ENCODE data around the gene TAF4B. TPM values are rescaled to one million over a fixed set of nuclear protein-coding genes. Genes with fewer than 3 reads are reported as not detected.
"Not testable (repeated sequence)": the region's sequence is repeated elsewhere in the genome, so short reads cannot be mapped to it uniquely, and the experiment has no call there.

The TAF4B gene
- total RNA-seq, 1 donor from 2014 or later: 1.8 TPM

DNA sequence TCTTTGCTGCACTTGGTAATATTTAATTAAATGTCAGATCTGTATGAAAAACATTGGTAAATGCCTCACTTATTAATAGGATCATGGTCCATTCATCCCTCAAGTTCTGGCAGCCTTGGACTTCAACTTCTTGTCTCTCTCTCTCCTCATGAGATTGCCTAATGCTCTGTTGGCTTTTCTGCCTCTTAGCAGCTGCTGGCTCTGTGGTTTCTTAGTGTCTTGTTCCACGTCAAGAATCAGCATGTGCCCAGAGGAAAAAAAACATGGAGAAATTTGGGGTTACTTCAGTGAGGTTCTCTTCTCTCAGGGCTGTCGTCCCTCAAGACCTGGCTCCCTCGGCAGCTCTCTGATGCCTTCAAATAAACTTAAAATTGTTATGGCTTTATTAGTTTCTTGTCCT lies 75.4 kb downstream of the TAF4B start:
- no peak overlapping the region for H3K4me3 Mint-ChIP-seq (ENCODE audit: low read depth)
- no peaks in the 10 kb centered on the region for H3K9me3 Mint-ChIP-seq (ENCODE audit: low read depth)
- no peak overlapping the region for H3K27ac Mint-ChIP-seq
- H3K27me3 Mint-ChIP-seq: no peaks in the 10 kb centered on the region
- TF ChIP-seq, protein P1, sequence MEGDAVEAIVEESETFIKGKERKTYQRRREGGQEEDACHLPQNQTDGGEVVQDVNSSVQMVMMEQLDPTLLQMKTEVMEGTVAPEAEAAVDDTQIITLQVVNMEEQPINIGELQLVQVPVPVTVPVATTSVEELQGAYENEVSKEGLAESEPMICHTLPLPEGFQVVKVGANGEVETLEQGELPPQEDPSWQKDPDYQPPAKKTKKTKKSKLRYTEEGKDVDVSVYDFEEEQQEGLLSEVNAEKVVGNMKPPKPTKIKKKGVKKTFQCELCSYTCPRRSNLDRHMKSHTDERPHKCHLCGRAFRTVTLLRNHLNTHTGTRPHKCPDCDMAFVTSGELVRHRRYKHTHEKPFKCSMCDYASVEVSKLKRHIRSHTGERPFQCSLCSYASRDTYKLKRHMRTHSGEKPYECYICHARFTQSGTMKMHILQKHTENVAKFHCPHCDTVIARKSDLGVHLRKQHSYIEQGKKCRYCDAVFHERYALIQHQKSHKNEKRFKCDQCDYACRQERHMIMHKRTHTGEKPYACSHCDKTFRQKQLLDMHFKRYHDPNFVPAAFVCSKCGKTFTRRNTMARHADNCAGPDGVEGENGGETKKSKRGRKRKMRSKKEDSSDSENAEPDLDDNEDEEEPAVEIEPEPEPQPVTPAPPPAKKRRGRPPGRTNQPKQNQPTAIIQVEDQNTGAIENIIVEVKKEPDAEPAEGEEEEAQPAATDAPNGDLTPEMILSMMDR (IDR thresholded peaks at IDR 0.05; ENCODE audit: unreplicated experiment): no peak
- H3K4me1 Mint-ChIP-seq (ENCODE audit: low read depth): no peaks in the 10 kb centered on the region
- DNase-seq (ENCODE audit: low spot score, unreplicated experiment): no peak
- no peaks in the 10 kb centered on the region for H3K36me3 Mint-ChIP-seq (ENCODE audit: insufficient read depth)

DNA sequence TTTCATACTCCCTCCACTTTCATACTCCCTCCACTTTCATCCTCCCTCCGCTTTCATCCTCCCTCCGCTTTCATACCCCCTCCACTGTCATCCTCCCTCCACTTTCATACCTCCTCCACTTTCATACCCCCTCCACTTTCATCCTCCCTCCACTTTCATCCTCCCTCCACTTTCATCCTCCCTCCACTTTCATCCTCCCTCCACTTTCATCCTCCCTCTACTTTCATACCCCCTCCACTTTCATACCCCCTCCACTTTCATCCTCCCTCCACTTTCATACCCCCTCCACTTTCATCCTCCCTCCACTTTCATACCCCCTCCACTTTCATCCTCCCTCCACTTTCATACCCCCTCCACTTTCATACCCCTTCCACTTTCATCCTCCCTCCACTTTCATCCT lies 77.0 kb downstream of the TAF4B start:
- H3K36me3 Mint-ChIP-seq (ENCODE audit: insufficient read depth); H3K27me3 Mint-ChIP-seq; H3K27ac Mint-ChIP-seq; H3K4me1 Mint-ChIP-seq (ENCODE audit: low read depth); H3K9me3 Mint-ChIP-seq (ENCODE audit: low read depth); DNase-seq (ENCODE audit: low spot score, unreplicated experiment); H3K4me3 Mint-ChIP-seq (ENCODE audit: low read depth): not testable (repeated sequence)

- no peak overlapping the region for H3K4me3 Mint-ChIP-seq (ENCODE audit: low read depth)
- TF ChIP-seq, protein P1 (IDR thresholded peaks at IDR 0.05; ENCODE audit: unreplicated experiment): no peak
- H3K27ac Mint-ChIP-seq: no peak overlapping the region
- no peaks in the 10 kb centered on the region for H3K4me1 Mint-ChIP-seq (ENCODE audit: low read depth)
- no peaks in the 10 kb centered on the region for H3K27me3 Mint-ChIP-seq
- H3K36me3 Mint-ChIP-seq (ENCODE audit: insufficient read depth): no peaks in the 10 kb centered on the region
- no peak for DNase-seq (ENCODE audit: low spot score, unreplicated experiment)
- H3K9me3 Mint-ChIP-seq (ENCODE audit: low read depth): no peaks in the 10 kb centered on the region
These were observed 78.3 kb downstream of the TAF4B start for GRCh38 chr18:26304511-26304910.

DNA sequence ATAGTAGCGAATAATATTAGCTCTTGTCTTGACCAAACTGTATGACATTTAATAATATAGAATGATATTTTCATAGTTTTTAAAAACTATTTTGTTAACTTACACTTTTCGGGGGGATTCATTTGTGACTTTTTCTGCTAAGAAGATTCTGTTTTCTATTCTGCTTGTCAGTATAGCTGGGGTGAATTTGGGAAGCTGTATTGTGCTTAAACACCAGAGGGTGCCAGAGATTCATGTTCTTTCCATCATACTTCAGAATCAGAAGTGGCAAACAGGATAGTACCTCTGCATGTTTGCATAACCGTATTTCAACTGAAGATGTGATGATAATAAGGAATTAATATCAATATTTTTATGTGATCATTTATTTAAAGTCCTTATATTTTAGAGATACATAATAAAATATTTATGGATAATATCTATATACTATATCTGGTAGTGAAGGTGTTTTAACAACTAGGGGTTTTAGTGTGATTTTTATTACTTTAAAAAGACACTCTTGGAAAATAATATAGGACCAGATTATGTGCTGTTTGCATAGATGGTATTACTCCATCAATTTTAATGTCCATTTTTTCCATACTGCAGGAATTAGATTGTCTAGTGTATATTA lies 81.0 kb downstream of the TAF4B start:
- no peaks in the 10 kb centered on the region for H3K27me3 Mint-ChIP-seq
- TF ChIP-seq, protein P1 (IDR thresholded peaks at IDR 0.05; ENCODE audit: unreplicated experiment): peak; percentile 81
- H3K4me3 Mint-ChIP-seq (ENCODE audit: low read depth): no peak overlapping the region
- DNase-seq (ENCODE audit: low spot score, unreplicated experiment): no peak
- H3K36me3 Mint-ChIP-seq (ENCODE audit: insufficient read depth): no peaks in the 10 kb centered on the region
- H3K9me3 Mint-ChIP-seq (ENCODE audit: low read depth): no peaks in the 10 kb centered on the region
- H3K4me1 Mint-ChIP-seq (ENCODE audit: low read depth): peaks cover 2% of the 10 kb centered on the region
- H3K27ac Mint-ChIP-seq: no peak overlapping the region

DNA sequence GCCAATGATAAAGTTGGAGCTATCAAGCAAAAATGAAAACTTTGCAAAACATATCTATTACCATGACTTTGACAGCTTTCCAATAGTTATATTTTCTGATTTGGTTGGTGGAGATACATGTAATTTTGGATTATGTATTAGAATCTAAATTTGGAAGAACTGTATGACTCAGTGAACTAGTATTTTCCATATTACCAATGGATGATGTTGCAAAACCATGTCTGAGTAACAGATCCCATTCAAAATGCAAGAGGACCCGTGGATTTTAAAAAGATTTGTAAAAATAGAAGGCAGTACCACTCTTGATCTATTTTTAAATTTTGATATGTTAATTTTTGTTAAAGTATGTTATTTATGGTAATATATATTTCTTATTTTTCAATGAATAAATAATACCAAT lies 83.0 kb downstream of the TAF4B start:
- no peak for DNase-seq (ENCODE audit: low spot score, unreplicated experiment)
- peaks cover 2% of the 10 kb centered on the region for H3K4me1 Mint-ChIP-seq (ENCODE audit: low read depth)

DNA sequence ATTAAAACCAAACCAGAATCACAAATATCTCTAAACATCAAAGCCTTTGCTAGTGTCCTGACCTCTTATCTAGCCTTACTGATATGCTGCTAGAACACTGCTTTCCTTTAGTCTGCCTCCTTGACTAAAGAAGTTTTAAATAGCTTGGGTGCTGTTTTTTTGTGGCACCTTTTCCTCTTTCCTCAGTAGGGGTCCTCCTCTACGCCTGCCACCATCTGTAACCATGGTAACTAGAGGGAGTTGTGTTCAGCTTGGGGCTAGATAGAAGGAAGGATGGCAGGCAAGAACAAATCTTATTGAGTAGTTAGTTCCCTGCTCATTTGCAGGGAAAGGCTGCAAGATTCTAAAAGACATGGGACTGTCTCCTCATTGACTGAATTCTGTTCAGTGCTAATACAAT lies 86.0 kb downstream of the TAF4B start:
- TF ChIP-seq, protein P1 (IDR thresholded peaks at IDR 0.05; ENCODE audit: unreplicated experiment): no peak
- DNase-seq (ENCODE audit: low spot score, unreplicated experiment): no peak
- no peaks in the 10 kb centered on the region for H3K27me3 Mint-ChIP-seq
- no peak overlapping the region for H3K4me3 Mint-ChIP-seq (ENCODE audit: low read depth)
- no peaks in the 10 kb centered on the region for H3K36me3 Mint-ChIP-seq (ENCODE audit: insufficient read depth)
- peaks cover 2% of the 10 kb centered on the region for H3K4me1 Mint-ChIP-seq (ENCODE audit: low read depth)
- H3K27ac Mint-ChIP-seq: no peak overlapping the region
- H3K9me3 Mint-ChIP-seq (ENCODE audit: low read depth): no peaks in the 10 kb centered on the region

More for the DNA sequence above, 83.0 kb downstream of the TAF4B start:
- no peak overlapping the region for H3K27ac Mint-ChIP-seq
- H3K4me3 Mint-ChIP-seq (ENCODE audit: low read depth): no peak overlapping the region
- H3K27me3 Mint-ChIP-seq: no peaks in the 10 kb centered on the region
- no peaks in the 10 kb centered on the region for H3K9me3 Mint-ChIP-seq (ENCODE audit: low read depth)
- no peaks in the 10 kb centered on the region for H3K36me3 Mint-ChIP-seq (ENCODE audit: insufficient read depth)
- TF ChIP-seq, protein P1 (IDR thresholded peaks at IDR 0.05; ENCODE audit: unreplicated experiment): no peak
